OCI-LY7 (cell line): ENCODE results near the gene ECT2L. TPM values are rescaled to one million over a fixed set of nuclear protein-coding genes. Genes with fewer than 3 reads are reported as not detected.

ENCODE experiments used
- BruUV-seq: library from RNA; stranded (reverse); fragments of 400-500 nt; replicated peaks from 2 replicates; lab custom pipeline; 2021; lab: Mats Ljungman, UMichigan
- CTCF ChIA-PET: fragments of 300-600 bp; sonication (Branson Sonifier 250); formaldehyde crosslinking; loops from one replicate; lab custom pipeline; 2022; ENCODE audit warnings: antibody characterized with exemption; ENCODE audit not compliant: unreplicated experiment; lab: Charles Lee
- POLR2A ChIA-PET: fragments of 300-600 bp; sonication (Branson Sonifier 250); formaldehyde crosslinking; loops from one replicate; lab custom pipeline; 2022; ENCODE audit warnings: antibody characterized with exemption; lab: Charles Lee
- DNase-seq: peaks from one replicate; pipeline ENCODE4 v3.0.0-alpha.2; 2015; ENCODE audit warnings: low spot score
- H2AFZ ChIP-seq: fragments of 200-600 bp; sonication (generic), shearing (Covaris generic); 2 replicates; pipeline ENCODE4 v1.6.1; 2014; ENCODE audit warnings: mild to moderate bottlenecking, antibody characterized with exemption, low read length, moderate library complexity
- H3K27ac ChIP-seq: fragments of 200-600 bp; sonication (generic); 2 replicates; pipeline ENCODE4 v1.5.1; 2014; ENCODE audit warnings: mixed run types, low read depth, mild to moderate bottlenecking, moderate library complexity, low read length, inconsistent platforms; ENCODE audit not compliant: poor library complexity, severe bottlenecking
- H3K36me3 ChIP-seq: fragments of 200-600 bp; sonication (generic); 2 replicates; pipeline ENCODE4 v1.6.1; 2014; ENCODE audit warnings: mild to moderate bottlenecking, antibody characterized with exemption, low read length, moderate library complexity, mixed read lengths; ENCODE audit not compliant: insufficient read depth
- H3K4me1 ChIP-seq: fragments of 200-600 bp; sonication (generic); 2 replicates; pipeline ENCODE4 v1.5.1; 2014; ENCODE audit warnings: mild to moderate bottlenecking, low read length; ENCODE audit not compliant: insufficient read depth, poor library complexity, severe bottlenecking
- H3K4me2 ChIP-seq: fragments of 200-600 bp; sonication (generic); 2 replicates; pipeline ENCODE4 v1.6.1; 2014; ENCODE audit warnings: mild to moderate bottlenecking, low read length
- H3K4me3 ChIP-seq: fragments of 200-600 bp; sonication (generic); 2 replicates; pipeline ENCODE4 v1.5.1; 2014; ENCODE audit warnings: mild to moderate bottlenecking, low read depth, low read length; ENCODE audit not compliant: poor library complexity, severe bottlenecking
- H3K79me2 ChIP-seq: fragments of 200-600 bp; sonication (generic); 2 replicates; pipeline ENCODE4 v1.6.1; 2016; ENCODE audit warnings: low read depth, mild to moderate bottlenecking, low read length, moderate library complexity, mixed read lengths; ENCODE audit not compliant: insufficient read depth
- H3K9me2 ChIP-seq: fragments of 200-600 bp; sonication (generic); 2 replicates; pipeline ENCODE4 v1.6.1; 2016; ENCODE audit warnings: mild to moderate bottlenecking, low read length, mixed read lengths; ENCODE audit not compliant: insufficient read depth
- H3K9me3 ChIP-seq: fragments of 200-600 bp; sonication (generic); 2 replicates; pipeline ENCODE4 v1.6.1; 2014; ENCODE audit warnings: mild to moderate bottlenecking, mixed run types, low read length, mixed read lengths
- H4K20me1 ChIP-seq: fragments of 200-600 bp; sonication (generic); 2 replicates; pipeline ENCODE4 v1.6.1; 2014; ENCODE audit warnings: mild to moderate bottlenecking, antibody characterized with exemption, low read length, moderate library complexity, mixed read lengths; ENCODE audit not compliant: insufficient read depth
- EZH2phosphoT487 ChIP-seq: fragments of 200-600 bp; sonication (generic); IDR thresholded peaks from 2 replicates; pipeline ENCODE4 v1.6.1; 2018; ENCODE audit warnings: low read depth, borderline replicate concordance, mild to moderate bottlenecking, mixed run types, antibody characterized with exemption, low read length, moderate library complexity, mixed read lengths
- intact Hi-C: fragments of 100-400 bp; cut with micrococcal nuclease; formaldehyde crosslinking; loops from one replicate; pipeline ENCODE4 v1.10.0; 2022; ENCODE audit not compliant: unreplicated experiment
- total RNA-seq, 2 experiments: library from RNA; depleted of rRNA in 1 of 2; stranded (reverse); fragments of >200 nt in 1 of 2; shearing (Covaris generic) in 1 of 2; gene quantifications; 2 replicates each; pipeline ENCODE4 v1.2.3, GENCODE V29; 2014 to 2022
- TF ChIP-seq, protein P1 (sequence below): fragments of 200-600 bp; sonication (generic); conservative IDR thresholded peaks from 2 replicates; pipeline ENCODE4 v1.5.1; 2014; ENCODE audit warnings: mild to moderate bottlenecking, antibody characterized with exemption, low read length, moderate library complexity, mixed read lengths

ECT2L gene
- total RNA-seq, 2 experiments from 2014 or later, result not detected

DNA sequence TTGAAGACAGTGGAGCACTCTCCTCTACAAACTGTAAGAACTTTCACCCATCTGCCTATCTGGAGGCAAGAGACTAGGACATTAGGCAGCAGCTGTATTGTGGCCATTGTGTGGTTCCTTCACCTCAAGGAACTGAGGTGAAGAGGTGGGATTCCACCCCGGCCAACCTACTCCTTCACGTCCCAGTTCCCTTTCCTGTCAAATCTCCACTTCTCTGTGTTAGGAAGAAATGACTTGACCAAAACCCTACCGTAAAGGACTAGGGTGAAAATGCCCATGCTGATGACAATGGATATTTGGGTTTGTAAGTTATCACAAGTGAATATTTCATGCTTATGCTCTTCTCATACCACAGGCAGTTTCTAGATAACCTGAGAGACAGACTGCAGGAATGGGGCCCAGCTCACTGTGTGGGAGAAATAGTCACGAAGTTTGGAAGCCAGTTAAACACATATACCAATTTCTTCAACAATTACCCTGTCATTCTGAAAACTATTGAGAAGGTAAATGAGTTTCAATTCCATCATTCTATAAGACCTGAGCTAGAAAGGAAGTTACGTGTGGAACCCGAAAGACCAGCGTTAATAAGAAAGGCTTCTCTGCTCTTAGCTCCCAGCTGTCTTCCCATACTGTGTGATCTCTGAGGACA, 86.6 kb downstream of the ECT2L start:
- TF ChIP-seq EZH2phosphoT487, result no peak
- TF ChIP-seq, protein P1, sequence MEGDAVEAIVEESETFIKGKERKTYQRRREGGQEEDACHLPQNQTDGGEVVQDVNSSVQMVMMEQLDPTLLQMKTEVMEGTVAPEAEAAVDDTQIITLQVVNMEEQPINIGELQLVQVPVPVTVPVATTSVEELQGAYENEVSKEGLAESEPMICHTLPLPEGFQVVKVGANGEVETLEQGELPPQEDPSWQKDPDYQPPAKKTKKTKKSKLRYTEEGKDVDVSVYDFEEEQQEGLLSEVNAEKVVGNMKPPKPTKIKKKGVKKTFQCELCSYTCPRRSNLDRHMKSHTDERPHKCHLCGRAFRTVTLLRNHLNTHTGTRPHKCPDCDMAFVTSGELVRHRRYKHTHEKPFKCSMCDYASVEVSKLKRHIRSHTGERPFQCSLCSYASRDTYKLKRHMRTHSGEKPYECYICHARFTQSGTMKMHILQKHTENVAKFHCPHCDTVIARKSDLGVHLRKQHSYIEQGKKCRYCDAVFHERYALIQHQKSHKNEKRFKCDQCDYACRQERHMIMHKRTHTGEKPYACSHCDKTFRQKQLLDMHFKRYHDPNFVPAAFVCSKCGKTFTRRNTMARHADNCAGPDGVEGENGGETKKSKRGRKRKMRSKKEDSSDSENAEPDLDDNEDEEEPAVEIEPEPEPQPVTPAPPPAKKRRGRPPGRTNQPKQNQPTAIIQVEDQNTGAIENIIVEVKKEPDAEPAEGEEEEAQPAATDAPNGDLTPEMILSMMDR, result no peak
- no TSS peak for BruUV-seq
- Histone ChIP-seq H2AFZ (no peak overlapping the region), H3K27ac (no peak overlapping the region), H3K79me2 (no peaks in the 10 kb centered on the region), H4K20me1 (no peaks in the 10 kb centered on the region), H3K9me2 (no peaks in the 10 kb centered on the region), H3K4me3 (no peak overlapping the region), H3K9me3 (no peaks in the 10 kb centered on the region), H3K4me1 (no peaks in the 10 kb centered on the region), H3K4me2 (no peak overlapping the region), H3K36me3 (no peaks in the 10 kb centered on the region)
- ChIA-PET POLR2A (interaction anchor here (0.5 to 1.4 kb wide), 3 partner anchors 11 to 385 kb away, joined by 3 to 5 read pairs (median 3); partner anchors contain the start of gene CCDC28A), CTCF (no interaction called here)
- no peak for DNase-seq
- intact Hi-C loops, result no loop called here

GRCh38 chr6:138885156-138885819, 89.4 kb downstream of the ECT2L start:
- ChIA-PET POLR2A (no interaction called here), CTCF (no interaction called here)
- no peaks in the 10 kb centered on the region for H3K79me2 ChIP-seq
- no TSS peak for BruUV-seq
- no peak for DNase-seq
- no peaks in the 10 kb centered on the region for H3K9me3 ChIP-seq
- no peak for TF ChIP-seq EZH2phosphoT487
- TF ChIP-seq, protein P1, result no peak
- H4K20me1 ChIP-seq, result no peaks in the 10 kb centered on the region
- H3K4me3 ChIP-seq, result no peak overlapping the region
- no peak overlapping the region for H2AFZ ChIP-seq
- no peak overlapping the region for H3K4me2 ChIP-seq
- intact Hi-C loops, result no loop called here
- no peaks in the 10 kb centered on the region for H3K36me3 ChIP-seq
- no peaks in the 10 kb centered on the region for H3K4me1 ChIP-seq
- no peaks in the 10 kb centered on the region for H3K9me2 ChIP-seq
- no peak overlapping the region for H3K27ac ChIP-seq
